Stimulated activated CD4-positive, alpha-beta T cell treated with anti-CD3 and anti-CD28 coated beads, Interleukin-2, amount 100 ng/mL, for 24 hours (primary cell): Measurements from ENCODE around the gene SH2D3C.
A peak's percentile ranks its signal among the peaks of the same experiment; 100 is the strongest.

ENCODE experiments used
- DNase-seq, 2 donors: peaks; one replicate each; pipeline ENCODE4 v3.0.0-alpha.2; 2020

Gene SH2D3C

DNA sequence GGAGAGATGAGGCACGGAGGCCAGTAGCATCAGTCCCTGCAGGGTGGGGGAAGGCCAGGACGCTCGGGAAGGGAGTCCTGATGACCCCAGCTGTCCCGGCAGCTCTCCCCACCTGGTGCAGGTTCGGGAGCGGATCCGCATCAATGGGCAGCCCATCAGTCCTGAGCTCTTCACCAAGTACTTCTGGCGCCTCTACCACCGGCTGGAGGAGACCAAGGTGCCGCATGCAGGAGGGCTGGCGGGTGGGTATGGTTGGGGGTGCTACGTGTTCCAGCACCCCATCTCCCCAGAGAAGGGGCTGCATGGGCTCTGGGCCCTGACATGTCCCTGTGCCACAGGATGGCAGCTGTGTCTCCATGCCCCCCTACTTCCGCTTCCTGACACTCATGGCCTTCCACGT lies 28.4 kb upstream of the SH2D3C start:
- DNase-seq: no peak

DNA sequence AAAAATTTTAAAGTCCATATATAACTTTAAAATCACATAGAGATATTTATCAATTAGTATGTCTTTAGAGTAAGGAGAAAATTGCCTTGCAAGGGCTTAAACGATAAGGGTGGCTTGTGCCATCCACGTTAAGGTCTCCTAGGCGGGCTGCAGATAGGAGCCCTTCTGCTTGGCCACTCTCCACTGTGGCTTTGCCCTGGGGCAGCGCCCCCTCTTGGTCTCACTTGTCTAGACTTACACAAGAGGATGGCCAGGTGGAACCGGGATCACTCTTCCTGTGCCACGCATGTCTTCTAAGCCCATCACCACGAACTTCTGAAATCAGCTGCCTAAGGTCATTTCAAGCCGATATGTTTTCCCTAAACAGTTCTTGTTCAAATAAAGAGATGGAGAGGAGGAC lies 27.2 kb upstream of the SH2D3C start:
- peak; percentile 39 to 54 for DNase-seq

DNA sequence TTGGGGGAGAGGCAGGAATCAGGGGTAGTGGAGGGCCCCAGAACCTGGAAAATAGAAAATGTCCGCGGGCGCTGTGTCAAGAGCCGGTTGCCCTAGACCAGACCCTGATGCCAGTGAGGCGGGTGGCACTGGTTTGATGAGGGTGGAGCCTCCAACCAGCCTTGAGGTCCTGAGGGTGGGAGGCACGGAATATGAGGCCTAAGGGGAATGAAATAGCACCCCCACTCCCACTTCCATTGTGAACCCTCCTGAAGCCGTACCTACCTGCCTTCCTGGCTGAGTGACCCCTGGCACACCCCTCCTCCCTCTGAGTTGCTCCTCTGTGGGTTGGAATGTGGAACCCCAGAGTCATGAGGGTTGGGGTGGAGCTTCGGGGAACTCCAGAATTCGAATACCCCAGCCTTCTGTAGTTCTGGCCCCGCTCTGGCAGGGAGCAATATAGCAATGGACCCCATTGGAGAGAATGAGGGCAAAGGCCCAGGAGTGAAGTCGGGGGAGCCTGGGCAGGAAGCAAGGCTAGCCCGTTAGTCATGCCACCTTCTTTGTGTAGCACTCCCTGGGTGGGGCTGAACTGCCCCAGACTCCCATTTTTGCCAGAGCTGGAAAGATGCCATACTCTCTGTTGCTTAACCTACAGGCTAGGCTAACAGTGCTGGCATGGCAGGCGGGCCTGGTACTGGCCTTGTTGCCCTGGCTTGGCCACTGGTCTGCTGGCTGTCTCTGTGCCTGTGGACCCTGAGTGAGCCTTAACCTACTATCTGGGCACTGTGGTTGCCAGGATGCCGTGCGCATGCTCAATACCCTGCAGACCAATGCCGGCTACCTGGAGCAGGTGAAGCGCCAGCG lies 25.3 kb upstream of the SH2D3C start:
- peak; percentile 34 to 40 for DNase-seq

DNA sequence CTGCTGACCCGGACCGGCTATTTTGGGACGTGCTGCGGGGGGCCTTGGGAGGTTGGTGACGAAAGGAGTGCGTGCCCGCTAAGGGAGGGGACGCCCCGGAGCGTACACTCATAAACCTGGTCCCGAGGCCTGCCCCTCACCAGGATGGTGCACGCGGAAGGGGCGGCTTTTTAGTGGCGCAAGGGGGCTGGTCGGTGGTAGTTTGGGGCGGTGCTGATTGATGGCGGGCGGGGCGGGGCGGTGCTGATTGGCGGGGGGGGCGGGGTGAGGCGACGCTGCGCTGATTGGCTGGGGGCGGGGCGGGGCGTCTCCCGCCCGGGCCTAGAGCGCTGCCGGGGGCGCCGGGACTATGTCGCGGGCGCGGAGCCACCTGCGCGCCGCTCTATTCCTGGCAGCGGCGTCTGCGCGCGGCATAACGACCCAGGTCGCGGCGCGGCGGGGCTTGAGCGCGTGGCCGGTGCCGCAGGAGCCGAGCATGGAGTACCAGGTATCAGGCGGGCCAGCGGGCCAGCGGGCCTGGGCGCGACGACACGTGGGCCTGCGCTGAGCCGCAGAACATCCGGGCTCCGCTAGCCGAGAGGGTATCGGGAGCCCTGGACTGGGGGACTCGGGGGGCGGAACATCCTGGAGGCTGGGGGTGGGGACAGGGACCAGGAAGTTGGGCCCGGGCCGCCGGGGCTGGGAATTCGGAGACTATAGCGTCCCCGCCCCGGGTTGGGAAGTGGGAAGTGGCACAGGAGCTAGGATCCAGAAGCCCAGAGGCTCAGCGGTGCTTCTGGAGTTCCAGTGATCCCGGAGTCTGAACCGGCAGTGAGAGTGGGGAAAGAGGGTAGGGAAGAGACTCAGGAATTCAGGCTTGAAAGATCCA lies 24.3 kb upstream of the SH2D3C start, which contains the start of gene FPGS:
TSS of gene FPGS (plus strand) at position 307 of the 868 bp plus-strand sequence. CDS start at position 350, 43 bp downstream.
- DNase-seq: peak; percentile 86 to 87

DNA sequence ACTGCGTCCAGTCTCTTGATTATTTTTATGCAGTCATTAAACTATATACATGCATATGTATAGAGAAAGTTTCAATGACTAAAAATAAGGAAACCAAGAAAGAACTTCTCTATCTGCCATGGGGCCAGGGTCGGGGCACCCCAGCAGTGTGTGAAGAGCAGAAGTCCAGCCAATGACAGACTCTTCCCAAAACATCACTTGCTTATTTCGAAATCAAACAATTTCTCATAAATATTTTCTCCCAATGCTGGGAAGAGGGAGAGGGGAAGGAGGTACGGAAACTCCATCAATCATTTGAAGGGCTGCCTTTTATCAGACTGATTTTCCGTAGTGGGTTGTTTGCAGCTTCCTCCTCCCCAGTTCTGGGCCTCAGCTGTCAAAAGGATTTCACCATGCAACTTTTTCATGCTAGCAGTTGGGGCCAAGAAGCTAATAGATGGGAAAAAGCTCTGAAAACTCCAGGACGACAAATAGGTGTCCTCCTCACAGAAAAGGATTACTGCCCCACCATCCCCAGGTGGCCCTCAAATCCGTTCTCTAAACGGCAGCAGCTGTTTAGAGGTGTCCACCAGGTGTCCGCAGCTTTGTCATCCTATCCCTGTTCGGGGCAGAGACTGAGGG lies 23.6 kb upstream of the SH2D3C start:
- no peak for DNase-seq

DNA sequence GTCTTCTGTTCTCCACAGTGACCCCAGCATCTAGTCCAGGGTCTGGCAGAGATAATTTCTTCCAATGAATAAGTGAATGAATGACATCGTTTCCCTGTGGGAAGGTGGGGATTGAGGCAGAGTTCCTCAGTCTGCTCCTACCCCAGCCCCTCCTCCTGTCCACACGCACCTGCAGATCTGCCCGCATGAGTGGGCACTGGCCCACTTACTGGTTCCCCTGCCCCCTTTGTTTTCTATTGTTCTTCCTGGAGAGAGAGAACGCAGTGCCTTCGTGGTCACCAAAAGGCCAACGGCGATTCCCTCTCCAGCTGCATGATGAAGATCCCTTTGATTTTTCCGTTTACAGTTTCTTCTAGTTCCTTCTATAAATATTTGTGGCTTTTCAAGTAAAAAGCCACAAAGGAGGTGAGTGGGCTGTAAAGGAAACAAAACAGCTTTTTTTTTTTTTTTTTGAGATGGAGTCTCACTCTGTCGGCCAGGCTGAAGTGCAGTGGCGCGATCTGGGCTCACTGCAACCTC lies 18.4 kb upstream of the SH2D3C start:
- DNase-seq: no peak

DNA sequence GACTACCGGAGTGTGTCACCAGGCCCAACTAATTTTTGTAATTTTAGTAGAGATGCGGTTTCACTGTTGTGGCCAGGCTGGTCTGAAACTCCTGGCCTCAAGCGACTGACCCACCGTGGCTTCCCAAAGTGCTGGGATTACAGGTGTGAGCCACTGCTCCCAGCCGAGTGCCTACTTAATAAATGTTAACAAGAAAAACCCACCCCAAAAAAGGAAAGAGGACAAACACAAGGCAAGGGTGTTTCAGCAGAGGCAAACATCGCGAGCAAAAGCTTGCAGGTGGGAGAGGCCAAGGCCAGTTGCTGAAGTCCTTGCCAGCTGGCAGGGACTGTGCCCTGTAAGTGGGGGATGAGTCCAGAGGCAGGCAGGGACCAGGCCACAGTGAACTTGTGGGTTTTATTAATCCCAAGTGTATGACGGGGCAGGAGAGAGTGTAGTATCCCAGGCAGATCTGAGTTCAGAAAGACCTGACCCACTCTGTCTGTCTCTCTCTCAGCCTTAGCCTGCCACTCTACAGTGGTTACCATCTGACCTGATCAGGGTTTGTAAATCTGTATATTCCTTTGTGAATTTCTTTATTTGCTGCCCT lies 17.9 kb upstream of the SH2D3C start:
- no peak for DNase-seq

DNA sequence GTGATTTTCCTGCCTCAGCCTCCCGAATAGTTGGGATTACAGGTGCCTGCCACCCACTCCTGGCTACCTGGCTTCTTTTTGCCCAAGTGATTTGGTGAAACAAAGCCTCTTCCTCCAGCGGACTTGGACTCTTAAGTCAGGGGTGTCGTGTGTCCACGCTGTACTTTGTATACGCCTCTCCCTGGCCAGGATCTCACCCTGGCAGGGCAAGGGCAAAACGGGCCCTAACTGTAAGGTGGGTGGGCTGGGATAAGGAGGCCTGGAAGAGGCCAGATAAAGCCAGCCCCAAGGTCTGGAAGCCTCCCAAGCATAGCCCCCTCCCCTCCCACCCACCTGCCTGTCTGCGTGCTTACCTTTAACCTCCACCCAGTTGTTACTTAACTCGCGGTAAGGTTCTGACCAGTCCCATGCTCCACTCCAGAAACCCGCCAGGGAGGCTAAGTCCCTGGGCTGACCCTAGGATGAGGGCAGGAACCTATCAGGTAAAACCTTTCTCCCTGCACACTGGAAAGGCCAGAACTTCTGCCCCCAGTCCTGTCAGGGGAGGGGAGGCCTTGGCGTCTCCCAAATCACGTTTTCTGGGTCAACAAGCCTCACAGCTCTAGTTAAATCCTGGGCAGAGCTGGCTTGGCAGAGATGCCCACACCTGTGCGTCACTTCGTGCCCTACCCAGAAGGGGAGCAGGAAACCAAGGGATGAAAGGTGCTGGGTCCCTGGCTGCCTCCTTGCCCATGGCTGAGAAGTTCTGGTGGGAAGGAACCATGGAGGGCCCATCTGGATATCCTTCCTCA lies 15.7 kb upstream of the SH2D3C start:
- no peak for DNase-seq

DNA sequence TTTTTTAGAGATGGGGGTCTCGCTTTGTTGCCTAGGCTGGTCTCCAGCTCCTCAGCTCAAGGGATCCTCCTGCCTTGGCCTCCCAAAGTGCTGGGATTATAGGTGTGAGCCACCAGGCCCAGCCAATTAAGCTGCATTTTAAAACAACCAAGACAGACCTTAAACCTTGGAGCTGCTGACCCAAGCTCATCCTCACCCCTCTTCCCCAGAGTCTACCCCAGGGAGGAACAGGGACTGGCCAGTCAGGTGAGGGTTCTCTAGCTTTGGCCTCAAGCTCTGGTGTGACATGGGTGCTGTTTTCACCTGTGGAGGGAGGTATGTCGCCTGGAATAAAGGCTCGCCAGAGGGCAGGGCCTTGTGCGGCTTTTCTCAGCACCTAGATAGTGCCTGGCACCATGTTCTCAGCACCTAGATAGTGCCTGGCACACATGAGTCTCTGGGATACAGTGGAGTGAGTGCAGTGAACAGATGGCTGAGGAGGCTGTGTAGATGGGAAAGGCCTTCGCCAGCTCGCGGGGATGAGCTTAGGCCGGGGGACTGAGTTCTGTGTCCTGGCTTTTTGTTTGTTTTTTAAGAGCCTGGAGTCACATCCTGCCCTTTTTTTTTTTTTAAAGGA lies 14.7 kb upstream of the SH2D3C start:
- no peak for DNase-seq

DNA sequence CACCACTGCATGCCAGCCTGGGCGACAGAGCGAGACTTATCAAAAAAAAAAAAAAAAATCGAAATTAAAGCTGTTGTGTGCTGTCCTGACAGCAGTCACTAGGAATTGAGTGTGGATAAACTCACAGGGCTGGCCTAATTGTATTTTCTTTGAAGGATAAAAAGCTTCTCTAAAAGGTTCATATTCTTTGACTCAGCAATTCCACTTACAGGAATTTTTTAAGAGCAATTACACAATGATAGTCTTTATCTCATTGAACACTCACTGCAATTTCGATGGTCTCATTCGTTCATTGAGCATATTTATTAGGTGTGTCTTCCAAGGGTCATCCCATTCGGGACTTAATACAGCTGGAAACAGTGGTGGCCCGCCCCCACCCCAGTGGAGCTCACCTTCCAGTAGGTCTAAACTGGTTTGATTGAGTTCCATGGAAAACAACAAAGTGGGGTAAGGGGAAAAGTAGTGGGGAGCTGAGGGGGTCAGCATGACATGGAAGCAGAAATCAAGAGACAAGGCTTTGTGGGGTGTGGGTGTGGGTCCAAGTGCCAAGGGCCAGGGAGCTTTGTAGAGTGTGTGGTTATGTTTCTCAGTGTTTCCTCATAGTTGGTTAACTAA lies 14.1 kb upstream of the SH2D3C start:
- DNase-seq: no peak

DNA sequence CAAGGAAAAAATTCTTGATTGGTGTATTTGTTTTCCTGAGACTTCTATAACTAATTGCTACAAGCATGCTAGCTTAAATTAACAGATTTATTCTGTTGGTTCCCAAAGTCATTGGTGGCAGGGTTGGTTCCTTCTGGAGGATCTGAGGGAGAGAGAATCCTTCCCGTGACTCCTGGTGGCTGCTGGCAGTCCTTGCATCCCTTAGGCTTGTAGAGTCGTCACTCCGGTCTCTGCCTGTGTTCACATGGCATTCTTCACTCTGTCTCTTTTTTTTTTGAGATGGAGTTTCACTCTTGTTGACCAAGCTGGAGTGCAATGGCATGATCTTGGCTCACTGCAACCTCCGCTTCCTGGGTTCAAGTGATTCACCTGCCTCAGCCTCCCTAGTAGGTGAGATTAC lies 12.6 kb upstream of the SH2D3C start:
- DNase-seq: no peak

DNA sequence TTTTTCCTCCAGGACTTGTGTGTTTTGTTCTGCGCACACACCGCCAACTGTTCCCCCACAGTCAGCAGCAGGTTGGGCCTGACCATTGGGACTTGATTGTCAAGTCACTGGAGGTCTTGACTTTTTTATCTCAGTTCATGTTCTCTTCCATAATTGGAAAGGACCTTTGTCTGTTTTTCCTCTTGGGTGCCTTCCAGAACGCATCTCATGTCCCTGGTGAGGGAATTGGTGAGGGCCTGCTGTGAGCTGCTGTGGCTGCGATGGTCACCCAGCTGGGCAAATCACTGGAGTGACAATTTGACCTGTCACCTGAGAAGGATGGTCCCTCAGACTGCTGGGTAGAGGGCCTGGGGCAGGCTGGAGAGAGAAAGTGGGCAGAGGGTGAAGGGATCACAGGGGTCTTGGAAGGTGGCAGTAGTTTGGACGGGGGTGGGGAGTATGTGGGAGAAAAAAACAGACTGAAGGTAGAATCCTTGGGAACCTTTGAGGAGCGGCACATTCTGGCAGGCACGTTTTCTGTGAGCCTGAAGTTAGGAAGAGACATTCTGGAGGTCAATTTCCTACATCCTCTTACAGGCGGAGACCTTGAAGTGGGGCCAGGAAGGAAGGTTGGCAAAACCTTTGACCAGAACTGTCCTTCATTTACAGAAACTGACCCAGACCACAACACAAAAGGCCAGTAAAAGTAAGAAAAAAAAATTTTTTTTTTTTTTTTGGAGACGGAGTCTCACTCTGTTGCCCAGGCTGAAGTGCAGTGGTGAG lies 11.8 kb upstream of the SH2D3C start:
- no peak for DNase-seq

DNA sequence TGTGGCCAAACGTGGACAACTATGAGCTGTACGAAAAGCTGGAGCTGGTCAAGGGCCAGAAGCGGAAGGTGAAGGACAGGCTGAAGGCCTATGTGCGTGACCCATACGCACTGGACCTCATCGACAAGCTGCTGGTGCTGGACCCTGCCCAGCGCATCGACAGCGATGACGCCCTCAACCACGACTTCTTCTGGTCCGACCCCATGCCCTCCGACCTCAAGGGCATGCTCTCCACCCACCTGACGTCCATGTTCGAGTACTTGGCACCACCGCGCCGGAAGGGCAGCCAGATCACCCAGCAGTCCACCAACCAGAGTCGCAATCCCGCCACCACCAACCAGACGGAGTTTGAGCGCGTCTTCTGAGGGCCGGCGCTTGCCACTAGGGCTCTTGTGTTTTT lies 10.7 kb upstream of the SH2D3C start:
- DNase-seq: no peak

DNA sequence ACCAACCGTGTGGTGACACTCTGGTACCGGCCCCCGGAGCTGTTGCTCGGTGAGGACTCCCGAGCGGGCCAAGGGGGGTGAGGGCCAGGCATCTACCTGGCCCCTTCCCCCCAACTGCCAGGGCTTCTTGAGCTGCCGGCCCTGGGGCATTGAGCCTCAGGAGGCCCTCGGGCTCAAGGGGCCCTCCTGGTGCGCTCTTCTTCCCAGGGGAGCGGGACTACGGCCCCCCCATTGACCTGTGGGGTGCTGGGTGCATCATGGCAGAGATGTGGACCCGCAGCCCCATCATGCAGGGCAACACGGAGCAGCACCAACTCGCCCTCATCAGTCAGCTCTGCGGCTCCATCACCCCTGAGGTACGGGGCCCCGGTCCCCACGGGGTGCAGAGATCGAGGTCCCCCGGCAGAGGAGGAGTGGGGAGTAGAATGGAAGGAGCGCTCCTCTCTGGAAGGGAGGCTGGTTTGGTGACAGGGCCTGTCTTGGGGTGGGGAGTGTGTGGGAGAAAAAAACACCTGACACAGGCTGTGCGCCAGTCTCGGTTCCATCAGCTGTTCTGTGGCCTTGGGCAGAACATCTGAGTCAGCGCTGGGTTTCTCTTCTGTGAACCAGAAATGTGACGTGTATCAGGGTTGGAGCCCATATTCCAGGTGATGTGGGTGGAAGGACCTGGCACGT lies 10.0 kb upstream of the SH2D3C start:
- peak; percentile 76 to 81 for DNase-seq

DNA sequence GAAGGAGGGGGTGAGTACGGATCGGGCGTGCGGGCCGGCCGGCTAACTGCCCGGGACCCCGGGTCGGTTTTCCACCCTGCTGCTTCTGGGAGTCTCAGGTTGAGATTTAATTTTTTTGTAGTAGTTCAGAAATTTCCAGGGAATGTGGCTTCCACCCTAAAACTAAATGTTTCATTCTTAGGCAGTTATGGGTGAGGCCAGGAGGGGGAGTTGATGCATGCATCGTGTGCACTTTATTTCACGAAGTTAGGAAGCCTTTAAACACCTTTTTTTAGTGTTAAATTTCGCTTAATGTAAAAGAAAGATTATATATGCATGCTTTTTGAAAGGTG lies 8.3 kb upstream of the SH2D3C start:
- DNase-seq: no peak

DNA sequence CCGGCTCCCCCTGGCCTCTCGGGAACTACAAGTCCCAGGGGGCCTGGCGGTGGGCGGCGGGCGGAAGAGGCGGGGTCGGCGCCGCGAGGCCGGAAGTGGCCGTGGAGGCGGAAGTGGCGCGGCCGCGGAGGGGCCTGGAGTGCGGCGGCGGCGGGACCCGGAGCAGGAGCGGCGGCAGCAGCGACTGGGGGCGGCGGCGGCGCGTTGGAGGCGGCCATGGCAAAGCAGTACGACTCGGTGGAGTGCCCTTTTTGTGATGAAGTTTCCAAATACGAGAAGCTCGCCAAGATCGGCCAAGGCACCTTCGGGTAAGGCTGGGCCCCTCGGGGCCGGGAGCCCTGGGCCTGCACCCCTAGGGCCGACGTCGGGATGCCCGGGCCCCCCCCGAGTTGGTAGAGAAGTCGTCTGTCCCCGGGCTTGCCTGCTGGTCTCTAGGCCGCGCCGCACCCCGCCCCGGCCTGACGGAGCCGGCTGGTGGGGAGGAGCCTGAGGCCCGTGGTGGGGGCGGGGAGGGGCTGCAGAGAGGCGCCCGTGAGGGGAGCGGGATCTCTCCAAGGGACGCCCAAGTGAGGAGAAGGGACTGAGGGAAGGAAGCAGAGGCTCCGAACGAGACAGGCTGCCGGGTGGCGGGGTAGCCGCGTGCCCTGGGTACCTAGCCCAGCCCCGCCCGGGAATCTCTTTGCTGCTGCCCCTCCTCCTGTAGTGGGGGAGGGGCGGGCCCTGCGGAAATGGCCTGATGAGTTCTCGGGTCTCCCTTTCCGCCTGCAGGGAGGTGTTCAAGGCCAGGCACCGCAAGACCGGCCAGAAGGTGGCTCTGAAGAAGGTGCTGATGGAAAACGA lies 7.7 kb upstream of the SH2D3C start, which contains the start of gene CDK9:
TSS of gene CDK9 (plus strand) at position 102 of the 840 bp plus-strand sequence. CDS start at position 217, 115 bp downstream.
- peak; percentile 93 for DNase-seq

DNA sequence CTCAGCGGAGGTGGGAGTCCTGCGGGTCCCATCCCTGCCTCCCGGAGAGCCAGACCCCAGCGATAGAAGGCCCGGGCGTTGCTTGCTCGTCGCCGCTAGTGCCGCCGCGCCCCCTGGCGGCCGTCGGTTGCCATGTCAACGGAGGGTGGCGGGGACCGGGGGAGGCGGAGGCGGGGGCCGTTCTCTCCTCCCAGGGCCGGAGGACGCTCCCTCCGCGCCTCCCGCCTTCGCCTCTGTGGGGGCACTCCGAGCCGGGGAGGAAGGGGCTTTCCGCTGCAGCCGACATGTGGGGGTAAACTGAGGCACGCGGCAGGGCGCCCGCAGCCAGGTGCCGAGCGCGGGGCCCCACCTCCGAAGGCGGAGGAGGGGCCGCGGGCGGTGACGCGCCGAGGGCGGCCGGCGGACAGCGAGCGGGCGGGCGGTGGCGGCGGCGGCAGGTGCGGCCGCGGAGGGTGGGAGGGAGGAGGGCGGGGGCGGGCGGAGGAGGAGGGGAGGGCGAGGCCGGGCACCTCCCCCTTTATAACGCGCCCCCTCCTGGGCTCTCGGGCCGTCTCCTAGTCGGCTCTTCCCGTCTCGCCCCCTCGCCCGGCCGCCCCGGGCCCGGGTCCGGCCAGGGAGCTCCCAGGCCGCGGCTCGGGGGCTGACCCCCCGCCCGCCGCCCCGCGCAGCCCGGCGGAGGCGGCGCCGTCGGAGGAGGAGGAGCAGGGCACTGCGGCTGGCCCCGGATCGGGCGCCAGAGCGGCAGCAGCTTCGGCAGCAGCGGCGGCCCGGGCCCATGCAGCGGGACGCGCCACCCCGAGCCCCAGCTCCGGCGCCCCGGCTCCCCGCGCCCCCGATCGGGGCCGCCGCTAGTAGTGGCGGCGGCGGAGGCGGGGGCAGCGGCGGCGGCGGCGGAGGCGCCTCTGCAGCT lies 6.8 kb upstream of the SH2D3C start:
- DNase-seq: peak; percentile 88 to 89
